SK-N-MC (cell line): ENCODE results near the gene BHLHA15.

Experiments
- DNase-seq: peaks from one replicate; pipeline ENCODE4 v3.0.0-alpha.2; 2011; ENCODE audit warnings: low read depth, low spot score
- H3K27ac ChIP-seq: fragments of 200-600 bp; sonication (generic); 2 replicates; pipeline ENCODE4 v1.5.1; 2016; ENCODE audit warnings: mixed run types
- H3K36me3 ChIP-seq: fragments of 200-600 bp; sonication (generic); 2 replicates; pipeline ENCODE4 v1.6.1; 2017; ENCODE audit warnings: antibody characterized with exemption, low read length, mixed read lengths; ENCODE audit not compliant: insufficient read depth
- H3K4me3 ChIP-seq: fragments of 200-600 bp; sonication (generic); 2 replicates; pipeline ENCODE4 v1.5.1; 2016
- H3K9ac ChIP-seq: fragments of 200-600 bp; sonication (generic); 2 replicates; pipeline ENCODE4 v1.8.0; 2017; ENCODE audit warnings: mixed run types, mixed read lengths; ENCODE audit not compliant: insufficient read length
- H3K9me3 ChIP-seq: fragments of 200-600 bp; sonication (generic); 2 replicates; pipeline ENCODE4 v1.6.1; 2017; ENCODE audit warnings: low read depth, mild to moderate bottlenecking, antibody characterized with exemption, low read length, moderate library complexity, mixed read lengths
- EZH2 ChIP-seq: fragments of 200-600 bp; sonication (generic); IDR thresholded peaks from one replicate; pipeline ENCODE4 v1.6.1; 2017; ENCODE audit warnings: antibody characterized with exemption
- FOXP2 ChIP-seq: optimal IDR thresholded peaks from 2 replicates; pipeline ENCODE3; 2011; ENCODE audit warnings: mild to moderate bottlenecking, moderate library complexity; ENCODE audit not compliant: insufficient read depth; ENCODE audit errors: extremely low read length, control extremely low read depth
- POLR2AphosphoS5 ChIP-seq: IDR thresholded peaks from 2 replicates; pipeline ENCODE4 v1.6.1; 2012; ENCODE audit warnings: mild to moderate bottlenecking, low read depth, low read length, borderline replicate concordance

The BHLHA15 gene

GRCh38 chr7:98228801-98229200, 17.6 kb downstream of the BHLHA15 start:
- DNase-seq = no peak
- Histone ChIP-seq H3K9me3 (no peaks in the 10 kb centered on the region), H3K36me3 (no peaks in the 10 kb centered on the region), H3K27ac (no peak overlapping the region), H3K4me3 (no peak overlapping the region), H3K9ac (no peak overlapping the region)
- TF ChIP-seq POLR2AphosphoS5 = no peak
- TF ChIP-seq EZH2 = no peak
- no peak for TF ChIP-seq FOXP2

GRCh38 chr7:98229441-98229840, 18.2 kb downstream of the BHLHA15 start:
- no peaks in the 10 kb centered on the region for H3K9me3 ChIP-seq
- TF ChIP-seq FOXP2 (no peak), POLR2AphosphoS5 (no peak), EZH2 (no peak)
- no peak overlapping the region for H3K9ac ChIP-seq
- H3K4me3 ChIP-seq = no peak overlapping the region
- no peak overlapping the region for H3K27ac ChIP-seq
- no peaks in the 10 kb centered on the region for H3K36me3 ChIP-seq
- DNase-seq = no peak

- H3K36me3 ChIP-seq = no peaks in the 10 kb centered on the region
- DNase-seq = no peak
- TF ChIP-seq FOXP2 (no peak), EZH2 (no peak), POLR2AphosphoS5 (no peak)
- no peak overlapping the region for H3K4me3 ChIP-seq
- no peak overlapping the region for H3K27ac ChIP-seq
- no peaks in the 10 kb centered on the region for H3K9me3 ChIP-seq
- no peak overlapping the region for H3K9ac ChIP-seq
Measured at GRCh38 chr7:98229991-98230745, 18.9 kb downstream of the BHLHA15 start.

- Histone ChIP-seq H3K36me3 (no peaks in the 10 kb centered on the region), H3K27ac (no peak overlapping the region), H3K9ac (no peak overlapping the region), H3K9me3 (no peaks in the 10 kb centered on the region), H3K4me3 (no peak overlapping the region)
- no peak for TF ChIP-seq EZH2
- no peak for TF ChIP-seq FOXP2
- no peak for TF ChIP-seq POLR2AphosphoS5
- DNase-seq = no peak
Measured at GRCh38 chr7:98230746-98231471, 19.7 kb downstream of the BHLHA15 start.

- Histone ChIP-seq H3K36me3 (no peaks in the 10 kb centered on the region), H3K9ac (no peak overlapping the region), H3K9me3 (no peaks in the 10 kb centered on the region), H3K4me3 (no peak overlapping the region), H3K27ac (no peak overlapping the region)
- DNase-seq = no peak
- no peak for TF ChIP-seq FOXP2
- TF ChIP-seq POLR2AphosphoS5 = no peak
- TF ChIP-seq EZH2 = no peak
Measured at GRCh38 chr7:98231493-98232262, 20.4 kb downstream of the BHLHA15 start.

- TF ChIP-seq FOXP2 = no peak
- TF ChIP-seq EZH2 = no peak
- TF ChIP-seq POLR2AphosphoS5 = no peak
- no peak overlapping the region for H3K9ac ChIP-seq
- no peak overlapping the region for H3K27ac ChIP-seq
- no peak overlapping the region for H3K4me3 ChIP-seq
- no peak for DNase-seq
- no peaks in the 10 kb centered on the region for H3K36me3 ChIP-seq
- no peaks in the 10 kb centered on the region for H3K9me3 ChIP-seq
Measured at GRCh38 chr7:98232263-98232585, 21.0 kb downstream of the BHLHA15 start.

- Histone ChIP-seq H3K9ac (no peak overlapping the region), H3K27ac (no peak overlapping the region), H3K36me3 (no peaks in the 10 kb centered on the region), H3K4me3 (no peak overlapping the region), H3K9me3 (no peaks in the 10 kb centered on the region)
- no peak for DNase-seq
- no peak for TF ChIP-seq FOXP2
- TF ChIP-seq EZH2 = no peak
- TF ChIP-seq POLR2AphosphoS5 = no peak
Measured at GRCh38 chr7:98232799-98233198, 21.6 kb downstream of the BHLHA15 start.
